Neuron (in vitro differentiated cells): ENCODE data around the gene STAC3.

ENCODE experiments used
- H2AFZ ChIP-seq: one replicate; pipeline ENCODE4 v1.6.1; 2013; ENCODE audit warnings: low read depth, mild to moderate bottlenecking, inconsistent platforms, low read length, moderate library complexity
- H3K27me3 ChIP-seq: one replicate; pipeline ENCODE4 v1.6.1; 2013; ENCODE audit warnings: low read length; ENCODE audit not compliant: insufficient read depth
- H3K36me3 ChIP-seq: one replicate; pipeline ENCODE4 v1.6.1; 2013; ENCODE audit warnings: low read length; ENCODE audit not compliant: insufficient read depth
- H3K4me1 ChIP-seq: one replicate; pipeline ENCODE4 v1.6.1; 2013; ENCODE audit warnings: low read length; ENCODE audit not compliant: insufficient read depth
- H3K4me3 ChIP-seq: 2 replicates; pipeline ENCODE4 v1.5.1; 2013; ENCODE audit warnings: mild to moderate bottlenecking, low read length, moderate library complexity
- H3K9me3 ChIP-seq: one replicate; pipeline ENCODE4 v1.6.1; 2013; ENCODE audit warnings: low read length

STAC3 gene

DNA sequence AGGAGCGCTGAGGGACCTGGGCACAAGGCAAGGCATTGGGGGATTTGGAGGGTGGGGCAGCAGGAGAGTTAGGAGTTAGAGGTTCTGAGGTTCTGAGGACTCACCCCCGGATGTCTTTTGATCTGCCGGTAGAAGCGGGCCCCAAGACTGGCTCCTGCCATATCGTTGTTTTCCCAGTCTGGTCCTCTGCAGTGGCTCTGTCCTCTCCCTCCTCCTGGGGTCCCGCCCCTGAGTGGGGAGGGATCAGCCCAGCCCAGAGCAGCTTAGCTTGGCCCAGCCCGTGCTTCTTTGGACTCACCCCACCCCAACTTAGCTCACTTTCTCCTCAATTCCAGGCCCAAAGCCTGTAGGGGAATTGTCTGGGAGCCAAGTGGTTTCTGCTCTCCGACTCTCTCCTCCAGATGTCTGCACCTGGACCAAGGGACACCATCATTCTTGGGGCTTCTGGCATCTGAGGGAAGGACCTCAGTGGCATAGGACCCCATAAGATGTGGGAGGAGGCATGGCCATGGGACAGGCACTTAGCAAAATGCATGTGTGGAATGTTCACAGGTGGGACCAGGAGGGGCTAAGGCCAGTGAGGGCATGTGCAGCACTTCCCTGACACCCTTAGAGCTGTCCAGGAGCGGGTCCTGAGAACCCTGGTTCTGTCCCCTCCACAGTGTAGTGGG lies 13.9 kb downstream of the STAC3 start:
- peaks cover 31% of the 10 kb centered on the region for H3K4me1 ChIP-seq
- H3K9me3 ChIP-seq, result no peaks in the 10 kb centered on the region
- H3K27me3 ChIP-seq, result peaks cover 8% of the 10 kb centered on the region
- H2AFZ ChIP-seq, result no peak overlapping the region
- H3K36me3 ChIP-seq, result peaks cover 27% of the 10 kb centered on the region
- no peak overlapping the region for H3K4me3 ChIP-seq

DNA sequence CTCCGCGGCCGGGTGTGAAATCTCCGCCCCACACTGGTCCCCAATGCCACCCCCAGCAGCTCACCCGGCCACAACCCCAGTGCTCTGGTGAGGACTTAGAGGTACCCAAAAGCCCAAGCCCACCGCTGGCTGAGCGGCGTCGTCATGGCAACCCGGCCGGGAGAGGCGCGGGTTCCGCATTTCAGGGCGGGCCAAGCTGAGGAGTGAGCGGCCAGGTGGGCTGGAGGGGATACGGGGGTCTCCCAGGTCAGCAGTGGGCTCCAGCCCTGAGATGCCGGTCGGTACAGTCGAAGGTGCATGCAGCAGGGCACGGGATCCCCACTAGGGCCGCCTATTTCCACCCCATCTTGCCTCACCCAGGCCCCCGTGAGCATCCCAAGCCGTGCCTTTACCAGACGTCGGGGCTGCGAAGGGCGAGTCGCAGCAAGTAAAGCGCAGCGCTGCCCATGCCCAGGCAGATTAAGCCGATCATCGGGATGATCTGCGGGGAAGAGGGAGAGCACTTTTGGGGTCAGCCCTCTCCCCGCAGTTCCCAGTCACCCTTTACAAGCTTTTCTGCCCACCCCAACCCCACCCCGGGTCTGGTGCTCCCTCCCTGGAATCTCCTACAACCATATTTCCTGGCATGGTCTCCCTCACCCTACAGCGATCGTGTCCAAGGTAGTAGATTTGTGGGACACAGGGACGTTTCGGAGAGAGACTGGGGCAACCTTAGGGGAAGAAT lies 14.6 kb downstream of the STAC3 start:
- Histone ChIP-seq H3K4me3 (no peak overlapping the region), H2AFZ (no peak overlapping the region), H3K4me1 (peaks cover 24% of the 10 kb centered on the region), H3K9me3 (no peaks in the 10 kb centered on the region), H3K27me3 (peaks cover under 1% of the 10 kb centered on the region), H3K36me3 (peaks cover 34% of the 10 kb centered on the region)

DNA sequence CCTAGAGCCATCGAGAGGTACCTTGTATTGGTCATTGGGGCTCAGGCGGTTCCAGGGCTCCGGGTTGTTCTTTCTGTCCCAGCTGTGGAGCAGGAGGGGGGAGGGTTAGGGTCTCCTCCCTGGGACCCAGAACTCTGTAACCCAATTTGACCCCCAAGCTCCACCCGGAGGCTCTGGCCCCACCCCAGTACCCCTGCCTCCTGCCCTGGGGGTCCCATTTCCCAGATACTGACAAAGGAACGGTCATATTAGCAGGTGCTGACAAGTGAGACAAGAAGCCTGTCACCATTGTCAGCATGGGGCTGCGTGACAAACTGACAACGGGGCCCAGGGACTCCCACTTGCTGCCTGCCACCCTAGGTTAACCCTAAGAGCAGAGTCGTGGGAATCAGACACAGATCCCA lies 15.3 kb downstream of the STAC3 start:
- Histone ChIP-seq H3K27me3 (no peaks in the 10 kb centered on the region), H3K4me1 (peaks cover 23% of the 10 kb centered on the region), H3K36me3 (peaks cover 36% of the 10 kb centered on the region), H3K4me3 (no peak overlapping the region), H2AFZ (no peak overlapping the region), H3K9me3 (no peaks in the 10 kb centered on the region)

DNA sequence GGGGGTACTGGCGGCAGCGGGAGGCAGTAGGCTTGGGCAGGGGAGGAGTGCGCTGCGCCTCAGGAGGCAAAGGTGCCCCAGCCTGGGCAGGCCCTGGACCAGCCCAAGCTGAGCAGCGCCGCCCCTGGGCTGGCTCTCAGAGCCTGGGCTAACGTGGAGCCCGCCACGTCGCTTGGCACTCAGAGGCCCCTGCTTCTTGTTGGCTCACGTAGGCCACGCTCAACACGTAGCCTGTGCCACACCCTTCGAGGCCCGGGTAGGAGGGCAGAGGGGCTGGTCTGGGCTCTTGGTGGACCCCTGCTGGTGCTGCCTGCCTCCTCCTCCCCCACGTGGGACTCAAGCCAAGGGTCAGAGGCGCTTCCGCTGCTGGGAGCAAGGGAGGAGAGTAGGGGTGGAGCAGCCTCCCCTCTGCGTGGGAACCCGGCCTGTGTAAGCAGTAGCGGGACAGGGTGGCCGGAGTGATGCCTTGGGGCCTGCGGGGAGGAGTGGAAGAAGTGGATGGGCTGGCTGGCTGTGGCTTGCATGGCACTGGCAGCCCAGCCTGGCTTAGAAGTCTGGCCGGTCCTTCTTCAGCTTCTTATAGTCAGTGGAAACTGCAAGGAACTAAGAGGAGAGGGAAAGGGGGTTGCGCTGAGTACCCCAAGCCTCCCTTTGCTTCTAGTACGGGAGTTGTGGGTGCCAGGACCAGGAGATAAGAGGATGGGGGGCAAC lies 15.8 kb downstream of the STAC3 start:
- Histone ChIP-seq H3K4me1 (peaks cover 25% of the 10 kb centered on the region), H2AFZ (no peak overlapping the region), H3K4me3 (no peak overlapping the region), H3K36me3 (peaks cover 36% of the 10 kb centered on the region), H3K9me3 (no peaks in the 10 kb centered on the region), H3K27me3 (no peaks in the 10 kb centered on the region)

DNA sequence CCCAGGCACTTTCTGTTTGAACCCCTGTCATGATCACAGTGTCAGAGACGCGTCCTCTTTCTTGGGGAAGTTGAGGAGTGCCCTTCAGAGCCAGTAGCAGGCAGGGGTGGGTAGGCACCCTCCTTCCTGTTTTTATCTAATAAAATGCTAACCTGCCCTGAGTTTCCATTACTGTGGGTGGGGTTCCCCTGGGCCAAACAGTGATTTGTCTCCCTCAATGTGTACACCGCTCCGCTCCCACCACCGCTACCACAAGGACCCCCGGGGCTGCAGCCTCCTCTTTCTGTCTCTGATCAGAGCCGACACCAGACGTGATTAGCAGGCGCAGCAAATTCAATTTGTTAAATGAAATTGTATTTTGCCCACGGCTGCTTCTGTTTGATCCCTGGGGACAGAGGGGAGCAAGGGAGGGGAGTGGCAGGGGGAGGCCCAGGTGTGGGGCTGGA lies 16.4 kb downstream of the STAC3 start:
- Histone ChIP-seq H3K27me3 (no peaks in the 10 kb centered on the region), H3K9me3 (no peaks in the 10 kb centered on the region), H3K4me3 (no peak overlapping the region), H2AFZ (no peak overlapping the region), H3K36me3 (peaks cover 36% of the 10 kb centered on the region), H3K4me1 (peaks cover 23% of the 10 kb centered on the region)

DNA sequence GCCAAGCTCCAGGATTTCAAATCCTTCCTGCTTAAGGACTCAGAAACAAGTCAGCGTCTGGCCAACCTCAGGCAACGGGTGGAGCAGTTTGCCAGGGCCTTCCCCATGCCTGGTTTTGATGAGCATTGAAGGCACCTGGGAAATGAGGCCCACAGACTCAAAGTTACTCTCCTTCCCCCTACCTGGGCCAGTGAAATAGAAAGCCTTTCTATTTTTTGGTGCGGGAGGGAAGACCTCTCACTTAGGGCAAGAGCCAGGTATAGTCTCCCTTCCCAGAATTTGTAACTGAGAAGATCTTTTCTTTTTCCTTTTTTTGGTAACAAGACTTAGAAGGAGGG lies 16.8 kb downstream of the STAC3 start:
- peaks cover 19% of the 10 kb centered on the region for H3K4me1 ChIP-seq
- H3K36me3 ChIP-seq, result peaks cover 36% of the 10 kb centered on the region

DNA sequence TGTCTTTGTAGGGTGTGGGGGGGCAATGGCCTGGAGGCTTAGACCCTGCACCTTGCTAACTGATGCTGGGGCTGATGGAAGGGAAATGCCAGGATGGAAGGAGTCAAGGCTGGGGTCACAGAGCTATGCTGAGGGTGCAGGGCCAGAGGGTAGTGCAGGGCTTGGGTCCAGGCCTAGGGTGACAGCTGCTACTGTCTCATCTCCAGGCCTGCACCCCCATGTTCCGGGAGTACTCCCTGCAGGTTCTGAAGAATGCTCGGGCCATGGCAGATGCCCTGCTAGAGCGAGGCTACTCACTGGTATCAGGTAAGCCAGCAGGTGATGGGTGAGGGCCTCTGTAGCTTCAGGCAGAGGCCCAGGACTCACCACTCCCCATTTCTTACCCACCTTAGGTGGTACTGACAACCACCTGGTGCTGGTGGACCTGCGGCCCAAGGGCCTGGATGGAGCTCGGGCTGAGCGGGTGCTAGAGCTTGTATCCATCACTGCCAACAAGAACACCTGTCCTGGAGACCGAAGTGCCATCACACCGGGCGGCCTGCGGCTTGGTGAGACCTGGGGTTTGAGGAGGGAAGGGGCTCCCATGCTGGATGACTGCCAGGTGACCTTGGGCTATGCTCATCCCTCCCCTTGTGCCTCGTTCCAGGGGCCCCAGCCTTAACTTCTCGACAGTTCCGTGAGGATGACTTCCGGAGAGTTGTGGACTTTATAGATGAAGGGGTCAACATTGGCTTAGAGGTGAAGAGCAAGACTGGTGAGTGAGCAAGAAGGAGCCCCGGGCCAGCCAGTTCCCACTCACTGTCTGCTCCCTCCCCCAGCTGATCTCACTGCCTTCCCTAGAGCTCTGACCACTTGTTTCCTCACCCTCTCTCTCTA lies 17.4 kb downstream of the STAC3 start:
- Histone ChIP-seq H3K36me3 (peaks cover 36% of the 10 kb centered on the region), H3K4me3 (no peak overlapping the region), H3K27me3 (peaks cover 6% of the 10 kb centered on the region), H2AFZ (no peak overlapping the region), H3K4me1 (peaks cover 23% of the 10 kb centered on the region), H3K9me3 (no peaks in the 10 kb centered on the region)

More for the DNA sequence above, 16.8 kb downstream of the STAC3 start:
- Histone ChIP-seq H3K9me3 (no peaks in the 10 kb centered on the region), H3K4me3 (no peak overlapping the region), H3K27me3 (no peaks in the 10 kb centered on the region), H2AFZ (no peak overlapping the region)

DNA sequence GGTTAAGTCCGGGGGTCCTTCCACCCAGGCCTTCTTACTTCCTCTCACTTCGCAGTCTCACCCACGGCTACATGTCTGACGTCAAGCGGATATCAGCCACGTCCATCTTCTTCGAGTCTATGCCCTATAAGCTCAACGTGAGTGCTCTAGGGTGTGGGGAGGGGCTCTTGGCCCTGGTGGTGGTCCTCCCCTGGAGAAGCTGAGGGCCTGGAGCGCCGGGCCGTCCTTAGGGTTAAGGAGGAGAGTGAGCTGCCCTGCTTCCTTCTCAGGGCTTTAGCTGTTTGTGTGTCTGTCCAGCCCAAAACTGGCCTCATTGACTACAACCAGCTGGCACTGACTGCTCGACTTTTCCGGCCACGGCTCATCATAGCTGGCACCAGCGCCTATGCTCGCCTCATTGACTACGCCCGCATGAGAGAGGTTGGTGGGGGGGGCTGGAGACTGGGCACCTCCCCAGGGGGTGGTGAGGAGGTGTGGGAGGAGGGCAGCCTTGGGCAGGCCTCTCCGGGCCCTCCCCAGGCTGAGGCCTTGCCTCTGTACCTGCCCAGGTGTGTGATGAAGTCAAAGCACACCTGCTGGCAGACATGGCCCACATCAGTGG lies 18.7 kb downstream of the STAC3 start:
- no peak overlapping the region for H3K4me3 ChIP-seq
- peaks cover 36% of the 10 kb centered on the region for H3K36me3 ChIP-seq
- H3K4me1 ChIP-seq, result peaks cover 22% of the 10 kb centered on the region

DNA sequence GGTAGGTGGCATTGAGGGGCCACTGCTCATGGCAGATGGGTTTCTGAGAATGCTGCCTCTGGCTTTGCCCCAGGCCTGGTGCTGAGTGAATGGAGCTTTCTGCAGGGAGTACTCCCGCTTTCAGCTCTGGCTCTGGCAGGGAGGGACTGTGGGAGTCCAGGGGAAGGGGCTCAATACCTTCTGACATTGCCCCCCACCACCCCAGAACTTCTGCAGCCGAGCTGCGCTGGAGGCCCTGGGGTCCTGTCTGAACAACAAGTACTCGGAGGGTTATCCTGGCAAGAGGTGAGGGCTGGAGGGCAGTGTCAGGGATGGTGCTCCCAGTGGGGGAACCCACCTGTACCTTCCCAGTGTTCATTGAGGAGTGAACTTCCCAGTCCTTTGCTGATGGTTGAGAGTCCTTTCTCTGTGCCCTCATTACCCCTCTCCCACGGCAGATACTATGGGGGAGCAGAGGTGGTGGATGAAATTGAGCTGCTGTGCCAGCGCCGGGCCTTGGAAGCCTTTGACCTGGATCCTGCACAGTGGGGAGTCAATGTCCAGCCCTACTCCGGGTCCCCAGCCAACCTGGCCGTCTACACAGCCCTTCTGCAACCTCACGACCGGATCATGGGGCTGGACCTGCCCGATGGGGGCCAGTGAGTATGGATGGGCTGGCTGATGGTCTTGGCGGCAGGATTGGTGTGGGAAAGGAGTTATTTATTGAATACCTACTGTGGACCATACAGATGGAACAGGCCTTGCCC lies 19.5 kb downstream of the STAC3 start:
- Histone ChIP-seq H3K36me3 (peaks cover 36% of the 10 kb centered on the region), H2AFZ (no peak overlapping the region), H3K4me1 (peaks cover 29% of the 10 kb centered on the region), H3K27me3 (peaks cover 18% of the 10 kb centered on the region), H3K9me3 (no peaks in the 10 kb centered on the region), H3K4me3 (peak overlapping the region; percentile 76)

More for the DNA sequence above, 18.7 kb downstream of the STAC3 start:
- no peak overlapping the region for H2AFZ ChIP-seq
- peaks cover 12% of the 10 kb centered on the region for H3K27me3 ChIP-seq
- no peaks in the 10 kb centered on the region for H3K9me3 ChIP-seq

DNA sequence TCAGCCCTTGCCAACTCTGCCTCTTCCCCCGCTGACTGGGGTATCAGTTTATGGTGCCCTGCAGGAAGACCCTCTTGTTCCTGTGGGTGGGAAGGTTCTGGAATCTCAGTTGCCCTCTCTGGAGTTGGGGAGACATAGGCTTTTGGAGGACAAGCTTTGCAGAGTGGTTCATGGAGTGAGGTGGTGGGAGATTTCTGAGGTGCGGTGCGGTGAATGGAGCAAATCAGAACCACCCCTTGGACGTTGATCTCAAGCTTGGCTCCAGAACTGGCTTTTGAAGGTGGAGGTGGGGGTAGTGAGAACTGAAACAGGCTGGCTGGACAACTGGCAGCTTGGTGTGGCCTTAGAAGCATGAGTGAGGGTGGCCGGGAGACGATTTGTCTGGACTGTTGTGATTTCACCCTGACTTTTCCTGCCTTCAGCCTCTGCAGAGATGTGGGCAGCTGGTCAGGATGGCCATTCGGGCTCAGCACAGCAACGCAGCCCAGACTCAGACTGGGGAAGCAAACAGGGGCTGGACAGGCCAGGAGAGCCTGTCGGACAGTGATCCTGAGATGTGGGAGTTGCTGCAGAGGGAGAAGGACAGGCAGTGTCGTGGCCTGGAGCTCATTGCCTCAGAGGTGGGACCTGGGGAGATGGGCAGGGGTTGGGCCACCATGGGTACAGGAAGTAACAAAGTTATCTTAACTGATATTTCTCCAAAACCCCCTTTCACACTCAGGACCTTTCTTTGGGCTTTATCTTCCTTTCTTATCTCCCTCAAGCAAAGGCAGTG lies 20.4 kb downstream of the STAC3 start:
- peaks cover 30% of the 10 kb centered on the region for H3K4me1 ChIP-seq

DNA sequence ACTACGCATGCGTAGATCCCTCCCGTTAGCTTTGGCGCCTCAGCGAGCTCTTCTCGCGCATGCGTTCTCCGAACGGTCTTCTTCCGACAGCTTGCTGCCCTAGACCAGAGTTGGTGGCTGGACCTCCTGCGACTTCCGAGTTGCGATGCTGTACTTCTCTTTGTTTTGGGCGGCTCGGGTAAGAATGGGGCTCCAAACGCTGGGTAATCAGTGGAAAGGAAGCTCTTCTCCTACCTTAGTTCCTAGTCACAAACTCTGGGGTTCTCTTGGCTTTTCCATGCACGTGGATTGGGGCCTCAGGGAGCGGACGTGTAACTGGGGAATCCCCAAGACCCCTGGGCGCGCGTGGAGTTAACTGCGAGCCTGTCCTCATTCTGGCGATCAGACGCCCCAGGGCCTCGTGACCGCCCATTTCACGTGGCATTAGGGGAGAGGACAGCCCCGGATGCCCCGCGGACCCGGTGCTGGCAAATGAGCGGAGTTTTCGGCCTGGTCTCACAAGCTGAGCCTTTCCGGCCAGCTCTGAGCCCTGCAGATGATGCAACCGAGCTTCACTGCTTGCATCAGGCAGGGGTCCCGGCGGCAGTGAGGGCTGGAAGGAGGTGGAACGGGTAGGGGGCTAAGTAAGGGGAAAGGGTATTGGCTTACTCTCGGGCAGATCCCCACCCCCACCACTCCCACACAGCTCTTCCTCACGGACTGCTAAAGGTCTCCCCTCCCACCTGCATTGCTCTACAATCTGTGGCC lies 21.2 kb downstream of the STAC3 start, which contains the start of gene SHMT2:
SHMT2 (plus strand) TSS at position 78 of the 747 bp plus-strand sequence; CDS start at position 146, 68 bp downstream.
- peaks cover 30% of the 10 kb centered on the region for H3K4me1 ChIP-seq
- no peaks in the 10 kb centered on the region for H3K9me3 ChIP-seq
- H3K36me3 ChIP-seq, result peaks cover 36% of the 10 kb centered on the region
- H3K4me3 ChIP-seq, result peak within 1 kb of the TSS; percentile 76
- H2AFZ ChIP-seq, result peak within 1 kb of the TSS; percentile 46
- H3K27me3 ChIP-seq, result peaks cover 34% of the 10 kb centered on the region

More for the DNA sequence above, 20.4 kb downstream of the STAC3 start:
- peak overlapping the region; percentile 76 for H3K4me3 ChIP-seq
- H3K36me3 ChIP-seq, result peaks cover 36% of the 10 kb centered on the region
- no peak overlapping the region for H2AFZ ChIP-seq
- H3K9me3 ChIP-seq, result no peaks in the 10 kb centered on the region
- peaks cover 26% of the 10 kb centered on the region for H3K27me3 ChIP-seq
